K562 (cell line): ENCODE results near the gene PCDH1. TPM values are rescaled to one million over a fixed set of nuclear protein-coding genes. Genes with fewer than 3 reads are reported as not detected.

Experiments
- DACH1 ChIP-seq: fragments of 450-650 bp; IDR thresholded peaks from 2 replicates; pipeline ENCODE4 v1.6.1; 2018; ENCODE audit not compliant: partially characterized antibody
- GATAD2B ChIP-seq: fragments of 450-650 bp; IDR thresholded peaks from 2 replicates; pipeline ENCODE4 v1.6.1; 2017; ENCODE audit warnings: mild to moderate bottlenecking, borderline replicate concordance
- ID3 ChIP-seq, 2 experiments: fragments of 250-450 bp in 1 of 2; fragments of 450-650 bp in 1 of 2; sonication (Bioruptor Pico) in 1 of 2; IDR thresholded peaks; 2 replicates each; pipeline versions ENCODE4 v1.6.1 to v1.8.0; 2016 to 2021; ENCODE audit warnings: mild to moderate bottlenecking in 2 of 2, moderate library complexity in 2 of 2, missing compliant biosample characterization in 1 of 2, missing genetic modification characterization in 1 of 2
- JUNB ChIP-seq: fragments of 450-650 bp; formaldehyde crosslinking; conservative IDR thresholded peaks from 2 replicates; pipeline ENCODE4 v1.4.0; 2020; ENCODE audit warnings: mild to moderate bottlenecking
- MAX ChIP-seq: sonication (generic); formaldehyde crosslinking; IDR thresholded peaks from 2 replicates; pipeline ENCODE4 v1.9.0; 2022; ENCODE audit warnings: mild to moderate bottlenecking, missing genetic modification reagents
- RBM34 ChIP-seq: fragments of 200-400 bp; formaldehyde crosslinking; IDR thresholded peaks from 2 replicates; pipeline ENCODE4 v1.6.1; 2018; ENCODE audit warnings: low read length, borderline replicate concordance; ENCODE audit not compliant: insufficient read depth
- ZEB2 ChIP-seq: fragments of 450-650 bp; IDR thresholded peaks from 2 replicates; pipeline ENCODE4 v1.6.1; 2016
- ZNF408 ChIP-seq: fragments of 250-450 bp; sonication (Bioruptor Pico); IDR thresholded peaks from 2 replicates; pipeline ENCODE4 v1.4.0; 2020; ENCODE audit warnings: low read depth, mild to moderate bottlenecking, moderate library complexity
- ZNF444 ChIP-seq: fragments of 250-450 bp; sonication (Bioruptor Pico); IDR thresholded peaks from 2 replicates; pipeline ENCODE4 v1.4.0; 2020; ENCODE audit warnings: mild to moderate bottlenecking, moderate library complexity
- polyA plus RNA-seq, 8 experiments: library from polyadenylated mRNA; depleted of rRNA in 4 of 8; stranded (reverse) in 5 of 8; unstranded in 3 of 8; fragments of >200 nt; fragmentation: Nextera tagmentation in 2 of 8; fragmentation: Illumina TruSeq in 1 of 8; extraction: Ambion mirVana in 2 of 8; extraction: Trizol in 1 of 8; gene quantifications; 2 replicates each; pipeline versions ENCODE4 v1.2.1 to v1.2.3, GENCODE V29; 2011 to 2014; ENCODE audit warnings: inconsistent platforms in 1 of 8, missing spikeins in 1 of 8
- total RNA-seq, 7 experiments: library from RNA; depleted of rRNA in 6 of 7; stranded (reverse); fragments of >200 nt in 6 of 7; fragmentation: Illumina TruSeq in 2 of 7; extraction: Trizol in 2 of 7; gene quantifications; 2 replicates each; pipeline versions ENCODE4 v1.2.1 to v1.2.3, GENCODE V29; 2011 to 2021; ENCODE audit warnings: low replicate concordance in 1 of 7
- TF ChIP-seq, protein P1 (sequence below): fragments of 250-450 bp; sonication (Bioruptor Pico); IDR thresholded peaks from 2 replicates; pipeline ENCODE4 v1.9.0; 2021; ENCODE audit warnings: mild to moderate bottlenecking
- TF ChIP-seq, protein P2 (sequence below): fragments of 250-450 bp; sonication (Bioruptor Pico); IDR thresholded peaks from 2 replicates; pipeline ENCODE4 v1.5.0; 2022; ENCODE audit warnings: mild to moderate bottlenecking
- TF ChIP-seq, protein P3 (sequence below): fragments of 250-450 bp; sonication (Bioruptor Pico); IDR thresholded peaks from 2 replicates; pipeline ENCODE4 v1.4.0; 2020; ENCODE audit warnings: mild to moderate bottlenecking, moderate library complexity
- TF ChIP-seq, protein P4 (sequence below): sonication (generic); formaldehyde crosslinking; IDR thresholded peaks from 2 replicates; pipeline ENCODE4 v1.8.1; 2022; ENCODE audit warnings: missing genetic modification reagents

The PCDH1 gene
- total and polyA plus RNA-seq, 9 of the 15 experiments (the other 6 are each of a cell fraction or from before 2014, with no cell fraction given): 0.11 to 3.6 (median 1.9) TPM; not detected in 1

GRCh38 chr5:141812512-141812911 lies 65.7 kb downstream of the PCDH1 start (continued):
- TF ChIP-seq, protein P1, sequence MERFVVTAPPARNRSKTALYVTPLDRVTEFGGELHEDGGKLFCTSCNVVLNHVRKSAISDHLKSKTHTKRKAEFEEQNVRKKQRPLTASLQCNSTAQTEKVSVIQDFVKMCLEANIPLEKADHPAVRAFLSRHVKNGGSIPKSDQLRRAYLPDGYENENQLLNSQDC: no peak
- TF ChIP-seq RBM34 (no peak), ZEB2 (no peak), ZNF444 (CRISPR knock-in tag) (no peak), DACH1 (no peak), MAX (no peak), JUNB (CRISPR knock-in tag) (no peak), ZNF408 (no peak), ID3 (CRISPR knock-in tag; IDR thresholded peaks at IDR 0.05) (no peak), ID3 (tag; IDR thresholded peaks at IDR 0.05) (no peak), GATAD2B (no peak)
- TF ChIP-seq, protein P2, sequence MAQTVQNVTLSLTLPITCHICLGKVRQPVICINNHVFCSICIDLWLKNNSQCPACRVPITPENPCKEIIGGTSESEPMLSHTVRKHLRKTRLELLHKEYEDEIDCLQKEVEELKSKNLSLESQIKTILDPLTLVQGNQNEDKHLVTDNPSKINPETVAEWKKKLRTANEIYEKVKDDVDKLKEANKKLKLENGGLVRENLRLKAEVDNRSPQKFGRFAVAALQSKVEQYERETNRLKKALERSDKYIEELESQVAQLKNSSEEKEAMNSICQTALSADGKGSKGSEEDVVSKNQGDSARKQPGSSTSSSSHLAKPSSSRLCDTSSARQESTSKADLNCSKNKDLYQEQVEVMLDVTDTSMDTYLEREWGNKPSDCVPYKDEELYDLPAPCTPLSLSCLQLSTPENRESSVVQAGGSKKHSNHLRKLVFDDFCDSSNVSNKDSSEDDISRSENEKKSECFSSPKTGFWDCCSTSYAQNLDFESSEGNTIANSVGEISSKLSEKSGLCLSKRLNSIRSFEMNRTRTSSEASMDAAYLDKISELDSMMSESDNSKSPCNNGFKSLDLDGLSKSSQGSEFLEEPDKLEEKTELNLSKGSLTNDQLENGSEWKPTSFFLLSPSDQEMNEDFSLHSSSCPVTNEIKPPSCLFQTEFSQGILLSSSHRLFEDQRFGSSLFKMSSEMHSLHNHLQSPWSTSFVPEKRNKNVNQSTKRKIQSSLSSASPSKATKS (CRISPR knock-in tag): no peak
- TF ChIP-seq, protein P3, sequence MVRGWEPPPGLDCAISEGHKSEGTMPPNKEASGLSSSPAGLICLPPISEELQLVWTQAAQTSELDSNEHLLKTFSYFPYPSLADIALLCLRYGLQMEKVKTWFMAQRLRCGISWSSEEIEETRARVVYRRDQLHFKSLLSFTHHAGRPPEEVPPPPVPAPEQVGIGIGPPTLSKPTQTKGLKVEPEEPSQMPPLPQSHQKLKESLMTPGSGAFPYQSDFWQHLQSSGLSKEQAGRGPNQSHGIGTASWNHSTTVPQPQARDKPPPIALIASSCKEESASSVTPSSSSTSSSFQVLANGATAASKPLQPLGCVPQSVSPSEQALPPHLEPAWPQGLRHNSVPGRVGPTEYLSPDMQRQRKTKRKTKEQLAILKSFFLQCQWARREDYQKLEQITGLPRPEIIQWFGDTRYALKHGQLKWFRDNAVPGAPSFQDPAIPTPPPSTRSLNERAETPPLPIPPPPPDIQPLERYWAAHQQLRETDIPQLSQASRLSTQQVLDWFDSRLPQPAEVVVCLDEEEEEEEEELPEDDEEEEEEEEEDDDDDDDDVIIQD (CRISPR knock-in tag): no peak
- TF ChIP-seq, protein P4, sequence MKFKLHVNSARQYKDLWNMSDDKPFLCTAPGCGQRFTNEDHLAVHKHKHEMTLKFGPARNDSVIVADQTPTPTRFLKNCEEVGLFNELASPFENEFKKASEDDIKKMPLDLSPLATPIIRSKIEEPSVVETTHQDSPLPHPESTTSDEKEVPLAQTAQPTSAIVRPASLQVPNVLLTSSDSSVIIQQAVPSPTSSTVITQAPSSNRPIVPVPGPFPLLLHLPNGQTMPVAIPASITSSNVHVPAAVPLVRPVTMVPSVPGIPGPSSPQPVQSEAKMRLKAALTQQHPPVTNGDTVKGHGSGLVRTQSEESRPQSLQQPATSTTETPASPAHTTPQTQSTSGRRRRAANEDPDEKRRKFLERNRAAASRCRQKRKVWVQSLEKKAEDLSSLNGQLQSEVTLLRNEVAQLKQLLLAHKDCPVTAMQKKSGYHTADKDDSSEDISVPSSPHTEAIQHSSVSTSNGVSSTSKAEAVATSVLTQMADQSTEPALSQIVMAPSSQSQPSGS (CRISPR knock-in tag): no peak
